PC-9 (cell line): ENCODE measurements around the gene MDP1. TPM values are rescaled to one million over a fixed set of nuclear protein-coding genes. Genes with fewer than 3 reads are reported as not detected.
"Not testable (repeated sequence)": the region's sequence is repeated elsewhere in the genome, so short reads cannot be mapped to it uniquely, and the experiment has no call there.

Source experiments
- BruUV-seq: library from RNA; stranded (reverse); fragments of 400-500 nt; replicated peaks from 2 replicates; lab custom pipeline; 2021; lab: Mats Ljungman, UMichigan
- CTCF ChIA-PET: fragments of 300-600 bp; sonication (Branson Sonifier 250); formaldehyde crosslinking; loops from one replicate; lab custom pipeline; 2022; ENCODE audit warnings: antibody characterized with exemption; lab: Charles Lee
- POLR2A ChIA-PET: fragments of 300-600 bp; sonication (Branson Sonifier 250); formaldehyde crosslinking; loops from one replicate; lab custom pipeline; 2022; ENCODE audit warnings: antibody characterized with exemption; ENCODE audit not compliant: unreplicated experiment; lab: Charles Lee
- DNase-seq, 2 experiments: peaks; one replicate each; pipeline versions ENCODE4 v3.0.0 to v3.0.0-alpha.2; 2015 to 2022; ENCODE audit warnings: mixed read lengths in 1 of 2
- H2AFZ ChIP-seq: fragments of 200-600 bp; sonication (generic); 2 replicates; pipeline ENCODE4 v1.8.1; 2017; ENCODE audit warnings: antibody characterized with exemption
- H3F3A ChIP-seq: fragments of 200-600 bp; sonication (generic); 2 replicates; pipeline ENCODE4 v1.8.1; 2017; ENCODE audit warnings: antibody characterized with exemption, mild to moderate bottlenecking, low read depth; ENCODE audit not compliant: insufficient read depth
- H3K27ac ChIP-seq: fragments of 200-600 bp; sonication (generic); 2 replicates; pipeline ENCODE4 v1.6.1; 2016; ENCODE audit warnings: mixed run types
- H3K27me3 ChIP-seq: fragments of 200-600 bp; sonication (generic); 2 replicates; pipeline ENCODE4 v1.6.1; 2016; ENCODE audit warnings: low read depth, mixed run types; ENCODE audit not compliant: insufficient read depth
- H3K36me3 ChIP-seq: fragments of 200-600 bp; sonication (generic); 2 replicates; pipeline ENCODE4 v1.6.1; 2016; ENCODE audit warnings: low read depth, mixed run types
- H3K4me1 ChIP-seq: fragments of 200-600 bp; sonication (generic); replicated peaks from 2 replicates; pipeline ENCODE4 v1.6.1; 2016; ENCODE audit warnings: mixed run types; ENCODE audit not compliant: insufficient read depth
- H3K4me2 ChIP-seq: fragments of 200-600 bp; sonication (generic); 2 replicates; pipeline ENCODE4 v1.6.1; 2017; ENCODE audit warnings: mixed run types
- H3K4me3 ChIP-seq: fragments of 200-600 bp; sonication (generic); 2 replicates; pipeline ENCODE4 v1.6.1; 2016; ENCODE audit warnings: mixed run types
- H3K79me2 ChIP-seq: fragments of 200-600 bp; sonication (generic); 2 replicates; pipeline ENCODE4 v1.6.1; 2017; ENCODE audit warnings: low read depth, mixed run types
- H3K9me2 ChIP-seq: fragments of 200-600 bp; sonication (generic); 2 replicates; pipeline ENCODE4 v1.8.1; 2017; ENCODE audit warnings: mild to moderate bottlenecking; ENCODE audit not compliant: insufficient read depth
- H3K9me3 ChIP-seq: fragments of 200-600 bp; sonication (generic); 2 replicates; pipeline ENCODE4 v1.8.1; 2016; ENCODE audit warnings: low read depth; ENCODE audit not compliant: insufficient read depth
- H4K20me1 ChIP-seq: fragments of 200-600 bp; sonication (generic); 2 replicates; pipeline ENCODE4 v1.8.1; 2017; ENCODE audit not compliant: insufficient read depth
- EZH2 ChIP-seq: fragments of 200-600 bp; sonication (generic); IDR thresholded peaks from 2 replicates; pipeline ENCODE4 v1.8.0; 2017; ENCODE audit warnings: antibody characterized with exemption, low read depth
- intact Hi-C: fragments of 100-400 bp; cut with micrococcal nuclease; formaldehyde crosslinking; loops from one replicate; pipeline ENCODE4 v1.10.0; 2022; ENCODE audit not compliant: unreplicated experiment
- total RNA-seq: library from RNA; stranded (reverse); gene quantifications from 2 replicates; pipeline ENCODE4 v1.2.3, GENCODE V29; 2021
- TF ChIP-seq, protein P1 (sequence below): fragments of 200-600 bp; sonication (generic); conservative IDR thresholded peaks from 2 replicates; pipeline ENCODE4 v1.6.1; 2017; ENCODE audit warnings: mixed run types, antibody characterized with exemption, mild to moderate bottlenecking, moderate library complexity

MDP1 gene
- total RNA-seq, 1 experiment from 2014 or later = 8.7 TPM

DNA sequence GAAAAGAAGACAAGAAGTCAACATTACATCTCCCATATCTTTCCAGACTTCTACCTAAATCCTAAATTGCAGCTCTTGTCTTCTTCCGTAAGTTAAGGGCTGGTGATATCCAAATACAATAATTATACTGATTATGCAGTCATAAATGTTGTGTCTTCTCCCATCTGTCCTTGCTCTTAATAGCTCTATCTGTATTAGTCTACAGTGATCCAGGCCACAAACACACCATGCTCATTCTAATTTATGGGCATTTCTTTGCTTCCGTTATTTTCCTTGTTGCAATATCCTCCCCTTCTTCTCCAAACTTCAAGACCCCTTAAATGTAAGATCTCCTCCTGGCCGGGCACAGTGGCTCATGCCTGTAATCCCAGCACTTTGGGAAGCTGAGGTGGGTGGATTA is 3.7 kb upstream of the MDP1 start:
- Histone ChIP-seq H3K36me3 (no peaks in the 10 kb centered on the region), H3K9me3 (no peaks in the 10 kb centered on the region), H3K27me3 (no peaks in the 10 kb centered on the region), H4K20me1 (no peaks in the 10 kb centered on the region; the same call in 1 of the 2 replicates), H3K27ac (no peak overlapping the region), H3K79me2 (peaks cover 8% of the 10 kb centered on the region; the same call in 1 of the 2 replicates), H2AFZ (no peak overlapping the region), H3K4me1 (0 out of 2 replicates have a peak, but pooled peaks cover 3% of the 10 kb centered on the region), H3K4me2 (no peak overlapping the region), H3F3A (no peaks in the 10 kb centered on the region), H3K4me3 (no peak overlapping the region), H3K9me2 (no peaks in the 10 kb centered on the region)
- CTCF ChIA-PET = interaction anchor here (0.7 kb wide), 1 partner anchor 80 kb away, joined by 10 read pairs; no protein-coding TSS in a partner anchor
- intact Hi-C loops = no loop called here
- BruUV-seq = no TSS peak
- DNase-seq = no peak
- TF ChIP-seq EZH2 = no peak
- TF ChIP-seq, protein P1, sequence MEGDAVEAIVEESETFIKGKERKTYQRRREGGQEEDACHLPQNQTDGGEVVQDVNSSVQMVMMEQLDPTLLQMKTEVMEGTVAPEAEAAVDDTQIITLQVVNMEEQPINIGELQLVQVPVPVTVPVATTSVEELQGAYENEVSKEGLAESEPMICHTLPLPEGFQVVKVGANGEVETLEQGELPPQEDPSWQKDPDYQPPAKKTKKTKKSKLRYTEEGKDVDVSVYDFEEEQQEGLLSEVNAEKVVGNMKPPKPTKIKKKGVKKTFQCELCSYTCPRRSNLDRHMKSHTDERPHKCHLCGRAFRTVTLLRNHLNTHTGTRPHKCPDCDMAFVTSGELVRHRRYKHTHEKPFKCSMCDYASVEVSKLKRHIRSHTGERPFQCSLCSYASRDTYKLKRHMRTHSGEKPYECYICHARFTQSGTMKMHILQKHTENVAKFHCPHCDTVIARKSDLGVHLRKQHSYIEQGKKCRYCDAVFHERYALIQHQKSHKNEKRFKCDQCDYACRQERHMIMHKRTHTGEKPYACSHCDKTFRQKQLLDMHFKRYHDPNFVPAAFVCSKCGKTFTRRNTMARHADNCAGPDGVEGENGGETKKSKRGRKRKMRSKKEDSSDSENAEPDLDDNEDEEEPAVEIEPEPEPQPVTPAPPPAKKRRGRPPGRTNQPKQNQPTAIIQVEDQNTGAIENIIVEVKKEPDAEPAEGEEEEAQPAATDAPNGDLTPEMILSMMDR = no peak
- POLR2A ChIA-PET = interaction anchor here (0.7 kb wide), 1 partner anchor 163 kb away, joined by 3 read pairs; no protein-coding TSS in a partner anchor

DNA sequence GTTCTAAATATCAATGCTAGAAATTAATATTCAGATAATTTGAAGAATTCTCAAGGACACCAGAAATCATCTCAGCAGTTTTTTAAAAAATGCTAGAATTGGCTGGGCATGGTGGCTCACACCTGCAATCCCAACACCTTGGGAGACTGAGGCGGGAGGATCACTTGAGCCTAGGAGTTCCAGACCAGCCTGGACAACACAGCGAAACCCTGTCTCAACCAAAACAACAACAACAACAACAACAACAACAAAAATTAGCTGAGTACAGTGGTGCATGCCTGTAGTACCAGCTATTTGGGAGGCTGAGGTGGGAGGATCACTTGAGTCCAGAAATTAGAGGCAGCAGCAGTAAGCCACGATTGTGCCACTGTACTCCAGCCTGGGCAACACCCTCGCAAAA is 3.2 kb upstream of the MDP1 start:
- H3K27ac ChIP-seq = no peak overlapping the region
- intact Hi-C loops = no loop called here
- no peaks in the 10 kb centered on the region for H3K9me2 ChIP-seq
- no peak for DNase-seq
- BruUV-seq = no TSS peak
- 0 out of 2 replicates have a peak, but pooled peaks cover 3% of the 10 kb centered on the region for H3K79me2 ChIP-seq
- H2AFZ ChIP-seq = no peak overlapping the region
- no peaks in the 10 kb centered on the region for H3K27me3 ChIP-seq
- H3K4me3 ChIP-seq = no peak overlapping the region
- H3K9me3 ChIP-seq = no peaks in the 10 kb centered on the region
- POLR2A ChIA-PET = no interaction called here
- H3K4me2 ChIP-seq = no peak overlapping the region
- peaks cover 1% of the 10 kb centered on the region; the same call in 1 of the 2 replicates for H3F3A ChIP-seq
- TF ChIP-seq, protein P1 = no peak
- TF ChIP-seq EZH2 = no peak
- 0 out of 2 replicates have a peak, but pooled peaks cover 4% of the 10 kb centered on the region for H3K4me1 ChIP-seq
- CTCF ChIA-PET = interaction anchor here (0.7 kb wide), 1 partner anchor 80 kb away, joined by 10 read pairs; no protein-coding TSS in a partner anchor
- no peaks in the 10 kb centered on the region; the same call in 1 of the 2 replicates for H4K20me1 ChIP-seq
- no peaks in the 10 kb centered on the region for H3K36me3 ChIP-seq

DNA sequence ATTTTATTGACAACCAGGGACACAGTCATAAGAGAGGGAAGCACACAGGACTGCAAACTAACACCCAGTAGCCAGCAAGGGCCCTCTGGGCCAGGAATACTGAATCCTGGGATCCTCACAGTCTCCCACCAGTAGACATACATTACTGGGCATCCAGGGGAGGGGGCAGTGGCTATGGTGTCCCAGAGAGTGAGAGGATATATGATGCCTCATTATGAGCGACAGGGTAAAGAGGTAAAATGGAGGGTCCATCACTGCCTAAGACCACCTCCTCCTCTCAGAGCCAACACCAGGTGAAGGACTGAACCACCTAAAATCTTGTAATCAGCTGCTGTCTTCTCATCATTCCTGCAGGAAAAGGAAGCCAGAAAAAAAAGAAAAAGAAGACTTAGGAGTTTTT is 1.0 kb upstream of the MDP1 start:
- H3K79me2 ChIP-seq, H4K20me1 ChIP-seq, BruUV-seq, H3K27me3 ChIP-seq, H3K4me2 ChIP-seq, H3K9me2 ChIP-seq, H3K9me3 ChIP-seq, H3K4me3 ChIP-seq, H3K4me1 ChIP-seq, H3K36me3 ChIP-seq, H2AFZ ChIP-seq, DNase-seq, CTCF ChIA-PET, intact Hi-C loops, POLR2A ChIA-PET, H3K27ac ChIP-seq: not testable (repeated sequence)
- peaks cover 14% of the 10 kb centered on the region; the same call in 1 of the 2 replicates for H3F3A ChIP-seq
